HCT116 (cell line): ENCODE measurements around the gene PDSS2. TPM values are rescaled to one million over a fixed set of nuclear protein-coding genes. Genes with fewer than 3 reads are reported as not detected.

Source experiments
- ATAC-seq: fragments of 200-7000 bp; cut with Tn5 transposase; 2 replicates; pipeline ENCODE4 v1.9.1; 2020; ENCODE audit warnings: mild to moderate bottlenecking, moderate library complexity
- BruUV-seq: library from RNA; stranded (reverse); fragments of 400-500 nt; replicated peaks from 2 replicates; lab custom pipeline; 2021; lab: Mats Ljungman, UMichigan
- CTCF ChIA-PET: fragments of 300-600 bp; sonication (Branson Sonifier 250); formaldehyde crosslinking; loops from one replicate; lab custom pipeline; 2021; ENCODE audit warnings: antibody characterized with exemption; lab: Charles Lee
- POLR2A ChIA-PET: fragments of 300-600, 350-600 bp; sonication (Branson Sonifier 250); formaldehyde crosslinking; loops from one replicate; lab custom pipeline; 2021; ENCODE audit warnings: antibody characterized with exemption; lab: Charles Lee
- RAD21 ChIA-PET, 2 experiments: fragments of 300-600 bp; sonication (Branson Sonifier 250); formaldehyde crosslinking; loops; one replicate each; lab custom pipeline; 2023; ENCODE audit warnings: low total read pairs in 2 of 2; ENCODE audit not compliant: uncharacterized antibody in 2 of 2, unreplicated experiment in 2 of 2, low non-redundant PET in 1 of 2; lab: Charles Lee
- DNase-seq: peaks from one replicate; pipeline ENCODE4 v3.0.0-alpha.2; 2010; ENCODE audit warnings: low read depth, low spot score
- H2AFZ ChIP-seq: fragments of 200-600 bp; shearing (Covaris generic), sonication (generic); 2 replicates; pipeline ENCODE4 v1.6.1; 2017; ENCODE audit warnings: low read depth, mixed run types, mixed read lengths, antibody characterized with exemption, low read length; ENCODE audit not compliant: poor library complexity, severe bottlenecking
- H3K27ac ChIP-seq: 2 replicates; pipeline ENCODE4 v1.5.1; 2012; ENCODE audit warnings: low read depth, low read length
- H3K27me3 ChIP-seq: fragments of 200-600 bp; sonication (generic); 2 replicates; pipeline ENCODE4 v1.6.1; 2016; ENCODE audit warnings: mixed run types, low read length, mixed read lengths; ENCODE audit not compliant: insufficient read depth
- H3K36me3 ChIP-seq, 2 experiments: fragments of 200-500 bp in 1 of 2; fragments of 200-600 bp in 1 of 2; sonication (Bioruptor generic) in 1 of 2; sonication (generic) in 1 of 2; 2 replicates each; pipeline versions ENCODE4 v1.5.1 to v1.6.1; 2014 to 2016; ENCODE audit warnings: low read length in 2 of 2, inconsistent platforms in 1 of 2, mixed read lengths in 1 of 2, mixed run types in 1 of 2; ENCODE audit not compliant: insufficient read depth in 2 of 2, control insufficient read depth in 1 of 2
- H3K4me1 ChIP-seq, 2 experiments: fragments of 200-600 bp in 1 of 2; sonication (generic) in 1 of 2; 2 replicates each; pipeline versions ENCODE4 v1.5.1 to v1.6.1; 2012 to 2017; ENCODE audit warnings: low read length in 2 of 2, inconsistent platforms in 1 of 2, mild to moderate bottlenecking in 1 of 2, mixed read lengths in 1 of 2, mixed run types in 1 of 2, moderate library complexity in 1 of 2; ENCODE audit not compliant: insufficient read depth in 2 of 2, control insufficient read depth in 1 of 2
- H3K4me2 ChIP-seq: fragments of 200-600 bp; sonication (generic); 2 replicates; pipeline ENCODE4 v1.6.1; 2017; ENCODE audit warnings: mixed run types, low read length, mixed read lengths
- H3K4me3 ChIP-seq, 2 experiments: fragments of 200-600 bp in 1 of 2; sonication (generic) in 1 of 2; replicated peaks in 1 of 2; 2 replicates each; pipeline ENCODE4 v1.5.1; 2011 to 2016; ENCODE audit warnings: low read length in 2 of 2, control low read depth in 1 of 2, low read depth in 1 of 2, mild to moderate bottlenecking in 1 of 2, mixed read lengths in 1 of 2, mixed run types in 1 of 2
- H3K79me2 ChIP-seq: fragments of 200-600 bp; sonication (generic); 2 replicates; pipeline ENCODE4 v1.6.1; 2017; ENCODE audit warnings: mild to moderate bottlenecking, mixed run types, low read length, moderate library complexity, mixed read lengths; ENCODE audit not compliant: insufficient read depth
- H3K9ac ChIP-seq: fragments of 200-600 bp; sonication (generic); 2 replicates; pipeline ENCODE4 v1.6.1; 2016; ENCODE audit warnings: low read length, mixed read lengths
- H3K9me2 ChIP-seq: fragments of 200-600 bp; sonication (generic), shearing (Covaris generic); 2 replicates; pipeline ENCODE4 v1.6.1; 2017; ENCODE audit warnings: mixed run types, mild to moderate bottlenecking, moderate library complexity; ENCODE audit not compliant: insufficient read depth
- H3K9me3 ChIP-seq, 2 experiments: fragments of 200-500 bp in 1 of 2; fragments of 200-600 bp in 1 of 2; sonication (Bioruptor generic) in 1 of 2; sonication (generic) in 1 of 2; 2 replicates each; pipeline ENCODE4 v1.6.1; 2014 to 2017; ENCODE audit warnings: low read length in 2 of 2, mixed read lengths in 2 of 2, inconsistent platforms in 1 of 2, low read depth in 1 of 2, mild to moderate bottlenecking in 1 of 2, mixed run types in 1 of 2, moderate library complexity in 1 of 2; ENCODE audit not compliant: control insufficient read depth in 1 of 2, insufficient read depth in 1 of 2
- H4K20me1 ChIP-seq: fragments of 200-600 bp; sonication (generic), shearing (Covaris generic); 2 replicates; pipeline ENCODE4 v1.6.1; 2017; ENCODE audit warnings: mixed run types, mild to moderate bottlenecking, moderate library complexity; ENCODE audit not compliant: insufficient read depth
- CTCF ChIP-seq, 3 experiments: fragments of 200-600 bp in 1 of 3; sonication (generic) in 1 of 3; IDR thresholded peaks in 2 of 3; conservative IDR thresholded peaks in 1 of 3; 2 replicates each; pipeline ENCODE4 v1.5.1; 2012 to 2017; ENCODE audit warnings: low read depth in 2 of 3, low read length in 2 of 3, antibody characterized with exemption in 1 of 3, borderline replicate concordance in 1 of 3, control low read depth in 1 of 3, mild to moderate bottlenecking in 1 of 3, mixed read lengths in 1 of 3, mixed run types in 1 of 3, moderate library complexity in 1 of 3; ENCODE audit not compliant: insufficient read depth in 1 of 3
- EGR1 ChIP-seq: IDR thresholded peaks from 2 replicates; pipeline ENCODE4 v1.6.1; 2012; ENCODE audit warnings: low read depth
- ELF1 ChIP-seq: IDR thresholded peaks from 2 replicates; pipeline ENCODE4 v1.6.1; 2012; ENCODE audit warnings: low read depth, borderline replicate concordance
- FOSL1 ChIP-seq: IDR thresholded peaks from 2 replicates; pipeline ENCODE4 v1.6.1; 2012; ENCODE audit warnings: low read depth
- RAD21 ChIP-seq: IDR thresholded peaks from 2 replicates; pipeline ENCODE4 v1.6.1; 2012; ENCODE audit warnings: low read depth, mild to moderate bottlenecking
- SRF ChIP-seq: IDR thresholded peaks from 2 replicates; pipeline ENCODE4 v1.6.1; 2012; ENCODE audit warnings: low read depth
- ZBTB33 ChIP-seq: IDR thresholded peaks from 2 replicates; pipeline ENCODE4 v1.6.1; 2011; ENCODE audit warnings: mild to moderate bottlenecking, low read length, moderate library complexity; ENCODE audit not compliant: insufficient replicate concordance; ENCODE audit errors: extremely low read depth
- ZNF274 ChIP-seq: fragments of 200-500 bp; sonication (Bioruptor generic); IDR thresholded peaks from 2 replicates; pipeline ENCODE4 v1.6.1; 2014; ENCODE audit warnings: mild to moderate bottlenecking, low read depth, low read length, inconsistent platforms
- intact Hi-C: fragments of 100-400 bp; cut with micrococcal nuclease; formaldehyde crosslinking; loops from 2 replicates; pipeline ENCODE4 v1.10.0; 2022
- total RNA-seq: library from RNA; stranded (reverse); gene quantifications from one replicate; pipeline ENCODE4 v1.2.1, GENCODE V29; 2021; ENCODE audit not compliant: unreplicated experiment
- TF ChIP-seq, protein P1 (sequence below): IDR thresholded peaks from 2 replicates; pipeline ENCODE4 v1.6.1; 2012
- TF ChIP-seq, protein P2 (sequence below): IDR thresholded peaks from 2 replicates; pipeline ENCODE4 v1.6.1; 2012

PDSS2 gene
- total RNA-seq, 1 experiment from 2014 or later: 12.2 TPM

DNA sequence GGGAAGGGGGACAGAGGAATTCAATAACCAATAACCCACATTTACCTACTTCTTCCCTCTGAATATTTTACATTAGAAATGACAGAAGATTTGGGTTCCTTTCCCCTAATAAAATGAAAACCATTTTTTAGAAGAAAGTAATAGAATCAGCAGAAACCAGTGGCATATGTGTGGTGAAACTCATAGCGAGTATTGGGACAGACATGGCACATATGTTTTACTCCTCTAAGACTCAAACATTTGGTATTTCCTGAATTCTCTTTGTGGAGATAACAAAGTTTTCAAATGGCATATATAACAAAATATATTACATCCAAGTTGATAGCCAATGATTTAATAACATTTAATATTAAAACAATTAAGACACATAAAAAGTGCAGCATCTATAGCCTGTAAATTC lies 331.2 kb downstream of the PDSS2 start (continued):
- TF ChIP-seq, protein P1, sequence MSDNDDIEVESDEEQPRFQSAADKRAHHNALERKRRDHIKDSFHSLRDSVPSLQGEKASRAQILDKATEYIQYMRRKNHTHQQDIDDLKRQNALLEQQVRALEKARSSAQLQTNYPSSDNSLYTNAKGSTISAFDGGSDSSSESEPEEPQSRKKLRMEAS: no peak
- no peak for TF ChIP-seq SRF

GRCh38 chr6:107125771-107126170 lies 333.6 kb downstream of the PDSS2 start:
- H3K4me3 ChIP-seq: no peak overlapping the region
- no peak overlapping the region for H2AFZ ChIP-seq
- no TSS peak for BruUV-seq
- DNase-seq (no peak), ATAC-seq (no peak)
- ChIA-PET CTCF (no interaction called here), RAD21 (no interaction called here), POLR2A (interaction anchor here (1.7 kb wide), 1 partner anchor 20 kb away, joined by 3 read pairs; no protein-coding TSS in a partner anchor)
- no peaks in the 10 kb centered on the region for H3K27me3 ChIP-seq
- no peak overlapping the region for H3K27ac ChIP-seq
- H3K4me2 ChIP-seq: no peak overlapping the region
- H3K4me1 ChIP-seq: no peaks in the 10 kb centered on the region
- TF ChIP-seq, protein P2, sequence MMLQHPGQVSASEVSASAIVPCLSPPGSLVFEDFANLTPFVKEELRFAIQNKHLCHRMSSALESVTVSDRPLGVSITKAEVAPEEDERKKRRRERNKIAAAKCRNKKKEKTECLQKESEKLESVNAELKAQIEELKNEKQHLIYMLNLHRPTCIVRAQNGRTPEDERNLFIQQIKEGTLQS: no peak
- TF ChIP-seq EGR1 (no peak), FOSL1 (no peak), CTCF (IDR thresholded peaks at IDR 0.05 in 2 of 3, conservative IDR thresholded peaks at IDR 0.05 in 1 of 3; ENCODE audit: borderline replicate concordance in 1 of 3, insufficient read depth in 1 of 3, low read depth in 2 of 3, low read length in 2 of 3) (no peak), ELF1 (no peak), RAD21 (no peak), ZNF274 (no peak), ZBTB33 (no peak)
- intact Hi-C loops: no loop called here
- no peaks in the 10 kb centered on the region for H3K79me2 ChIP-seq
- H4K20me1 ChIP-seq: no peaks in the 10 kb centered on the region
- no peaks in the 10 kb centered on the region for H3K36me3 ChIP-seq
- H3K9me3 ChIP-seq: no peaks in the 10 kb centered on the region
- no peaks in the 10 kb centered on the region for H3K9me2 ChIP-seq
- no peak overlapping the region for H3K9ac ChIP-seq
